Gastrocnemius medialis (tissue), 4 donors: Measurements from ENCODE around the gene CA9. TPM values are rescaled to one million over a fixed set of nuclear protein-coding genes. Genes with fewer than 3 reads are reported as not detected.

Experiments
- ATAC-seq, 2 donors: fragments of 150-250 bp; one replicate each; pipeline ENCODE4 v1.9.1; 2016
- DNase-seq, 2 donors: peaks; one replicate each; pipeline ENCODE4 v3.0.0-alpha.2; 2019
- H3K27ac ChIP-seq, 4 donors: fragments of 200-600 bp; sonication (generic); 1 replicate in 1 of 4; 2 replicates in 3 of 4; pipeline ENCODE4 v1.5.1; 2016 to 2018; ENCODE audit warnings: mild to moderate bottlenecking in 2 of 4, moderate library complexity in 1 of 4
- H3K27me3 ChIP-seq, 3 donors: fragments of 200-600 bp; sonication (generic) in 2 of 3; 1 replicate in 1 of 3; 2 replicates in 2 of 3; pipeline versions ENCODE4 v1.5.1 to v1.6.0; 2016 to 2019; ENCODE audit warnings: mild to moderate bottlenecking in 1 of 3, moderate library complexity in 1 of 3
- H3K36me3 ChIP-seq, 2 donors: fragments of 200-600 bp; sonication (generic) in 1 of 2; one replicate each; pipeline ENCODE4 v1.5.1; 2017 to 2018
- H3K4me1 ChIP-seq, 2 donors: fragments of 200-600 bp; sonication (generic) in 1 of 2; one replicate each; pipeline ENCODE4 v1.5.1; 2016 to 2017; ENCODE audit warnings: mild to moderate bottlenecking in 2 of 2
- H3K4me3 ChIP-seq, 4 donors: fragments of 200-600 bp; sonication (generic) in 3 of 4; 1 replicate in 1 of 4; 2 replicates in 3 of 4; pipeline ENCODE4 v1.5.1; 2016 to 2019; ENCODE audit warnings: mild to moderate bottlenecking in 2 of 4
- H3K9me3 ChIP-seq, 3 donors: fragments of 200-600 bp; sonication (generic) in 2 of 3; 1 replicate in 1 of 3; 2 replicates in 2 of 3; pipeline ENCODE4 v1.5.1; 2016 to 2019
- CTCF ChIP-seq, 5 experiments: fragments of 450-650 bp in 3 of 5; fragments of 200-600 bp in 2 of 5; sonication (generic) in 2 of 5; IDR thresholded peaks in 4 of 5; conservative IDR thresholded peaks in 1 of 5; 1 replicate in 4 of 5; 2 replicates in 1 of 5; pipeline ENCODE4 v1.5.1; 2016 to 2019; ENCODE audit warnings: antibody characterized with exemption in 5 of 5, mild to moderate bottlenecking in 3 of 5, moderate library complexity in 3 of 5
- POLR2A ChIP-seq, 2 donors: fragments of 450-650 bp; IDR thresholded peaks; one replicate each; pipeline ENCODE4 v1.6.1; 2017; ENCODE audit warnings: antibody characterized with exemption in 2 of 2, mild to moderate bottlenecking in 2 of 2, moderate library complexity in 2 of 2
- in situ Hi-C, 4 donors: fragments of 200-750 bp; cut with MboI; loops; one replicate each; pipeline versions ENCODE4 v1.15.0 to v1.8.0; 2017; ENCODE audit warnings: low sequenced_read_pairs in 4 of 4
- intact Hi-C: fragments of 100-400 bp; cut with DNase I; formaldehyde crosslinking; loops from one replicate; pipeline ENCODE4 v1.15.1; 2023; ENCODE audit warnings: low total_unique reads
- total RNA-seq, 4 donors: library from RNA; depleted of rRNA; stranded (reverse); fragments of >200 nt; gene quantifications; one replicate each; pipeline versions ENCODE4 v1.1.0 to v1.2.3, GENCODE V29; 2016

Gene CA9
- total RNA-seq, 4 donors from 2014 or later: not detected

- Histone ChIP-seq H3K27me3 (no peaks in the 10 kb centered on the region), H3K36me3 (no peaks in the 10 kb centered on the region), H3K4me1 (peaks cover 2 to 6% of the 10 kb centered on the region in 2 donors), H3K9me3 (no peaks in the 10 kb centered on the region), H3K27ac (no peak overlapping the region), H3K4me3 (no peak overlapping the region)
- TF ChIP-seq POLR2A (IDR thresholded peaks at IDR 0.05) (no peak), CTCF (IDR thresholded peaks at IDR 0.05 in 4 of 5, conservative IDR thresholded peaks at IDR 0.05 in 1 of 5) (no peak)
- ATAC-seq: no peak
- intact Hi-C loops (loop anchor here (10.0 kb wide), 1 partner anchor 657 kb away; no protein-coding TSS in a partner anchor), in situ Hi-C loops (loop anchor here in 1 of 4 donors (25.0 kb wide), 1 partner anchor 90 kb away; a partner anchor contains a TSS)
- no peak for DNase-seq
These were observed 21.5 kb upstream of the CA9 start for GRCh38 chr9:35651956-35652828.

- no peak overlapping the region for H3K27ac ChIP-seq
- intact Hi-C loops: loop anchor here (10.0 kb wide), 1 partner anchor 658 kb away; no protein-coding TSS in a partner anchor
- no peak for TF ChIP-seq POLR2A (IDR thresholded peaks at IDR 0.05)
- no peak for TF ChIP-seq CTCF (IDR thresholded peaks at IDR 0.05 in 4 of 5, conservative IDR thresholded peaks at IDR 0.05 in 1 of 5)
These were observed 20.9 kb upstream of the CA9 start for GRCh38 chr9:35652829-35653209.

GRCh38 chr9:35653611-35654010, 20.1 kb upstream of the CA9 start:
- no peak for DNase-seq
- no peaks in the 10 kb centered on the region for H3K27me3 ChIP-seq
- H3K4me3 ChIP-seq: no peak overlapping the region
- intact Hi-C loops (loop anchor here (10.0 kb wide), 1 partner anchor 659 kb away; no protein-coding TSS in a partner anchor), in situ Hi-C loops (loop anchor here in 1 of 4 donors (25.0 kb wide), 1 partner anchor 91 kb away; a partner anchor contains a TSS)
- H3K9me3 ChIP-seq: no peaks in the 10 kb centered on the region
- H3K4me1 ChIP-seq: peaks cover 0 to 6% of the 10 kb centered on the region in 2 donors
- no peaks in the 10 kb centered on the region for H3K36me3 ChIP-seq
- TF ChIP-seq POLR2A (IDR thresholded peaks at IDR 0.05) (no peak), CTCF (IDR thresholded peaks at IDR 0.05 in 4 of 5, conservative IDR thresholded peaks at IDR 0.05 in 1 of 5) (no peak)
- ATAC-seq: no peak
- H3K27ac ChIP-seq: no peak overlapping the region

More at GRCh38 chr9:35652829-35653209, 20.9 kb upstream of the CA9 start:
- in situ Hi-C loops: loop anchor here in 1 of 4 donors (25.0 kb wide), 1 partner anchor 91 kb away; a partner anchor contains a TSS
- Histone ChIP-seq H3K4me3 (no peak overlapping the region), H3K4me1 (peaks cover 0 to 6% of the 10 kb centered on the region in 2 donors), H3K36me3 (no peaks in the 10 kb centered on the region), H3K9me3 (no peaks in the 10 kb centered on the region), H3K27me3 (no peaks in the 10 kb centered on the region)
- DNase-seq: no peak
- ATAC-seq: no peak

- intact Hi-C loops (loop anchor here (2.0 to 10.0 kb wide), 3 partner anchors 52 to 662 kb away; partner anchors contain the start of genes SPAG8 and TESK1), in situ Hi-C loops (loop anchor here in 1 of 4 donors (25.0 kb wide), 1 partner anchor 94 kb away; a partner anchor contains a TSS)
- Histone ChIP-seq H3K27ac (peak overlapping the region; percentile 92 to 97 (median 96)), H3K9me3 (no peaks in the 10 kb centered on the region), H3K4me1 (peaks cover 24 to 29% of the 10 kb centered on the region in 2 donors), H3K27me3 (no peaks in the 10 kb centered on the region), H3K4me3 (no peak overlapping the region), H3K36me3 (peaks cover 0 to 12% of the 10 kb centered on the region in 2 donors)
- no peak for TF ChIP-seq POLR2A (IDR thresholded peaks at IDR 0.05)
- TF ChIP-seq CTCF (IDR thresholded peaks at IDR 0.05 in 4 of 5, conservative IDR thresholded peaks at IDR 0.05 in 1 of 5): no peak
- ATAC-seq (no peak), DNase-seq (no peak)
These were observed 17.4 kb upstream of the CA9 start for GRCh38 chr9:35656348-35656747.
